ENCODE measurements around the gene PML. TPM values are rescaled to one million over a fixed set of nuclear protein-coding genes. Genes with fewer than 3 reads are reported as not detected.

The PML gene
- total RNA-seq, 5 donors from 2014 or later (not counting 1 experiment from before 2014, with no cell fraction given) = 43.0 to 79.8 (median 60.7) TPM

DNA sequence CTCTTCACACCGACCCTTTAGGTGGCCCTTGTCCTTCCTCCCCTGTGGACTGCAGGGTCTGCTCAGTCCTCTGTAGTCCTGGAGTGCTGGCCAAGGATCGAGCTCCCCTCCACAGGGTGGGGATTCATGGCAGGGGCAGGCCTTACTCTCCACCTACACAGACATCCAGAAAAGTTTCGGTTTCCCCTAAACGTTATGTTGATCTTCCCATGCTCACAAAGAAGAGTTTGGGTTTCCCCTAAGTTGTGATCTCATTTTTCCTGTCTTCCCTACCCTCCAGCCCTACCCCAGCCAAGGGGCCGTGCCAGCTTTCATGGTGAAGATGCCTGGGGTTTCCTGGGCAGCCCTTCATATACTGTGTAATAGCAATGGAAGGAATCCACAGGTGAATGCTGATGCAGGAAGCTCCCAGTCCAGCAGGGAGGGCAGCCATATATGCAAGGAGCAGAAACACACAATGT is 12.7 kb upstream of the PML start:
- H3K4me3 Mint-ChIP-seq = peak overlapping the region in 2 of 3 donors; percentile 18 to 60
- Histone ChIP-seq H3K4me1 (ENCODE audit: control insufficient read depth in 1 of 2, extremely low read depth in 1 of 2, insufficient read depth in 2 of 2, low read length in 2 of 2) (peaks cover 0 to 37% of the 10 kb centered on the region in 2 experiments), H3K27me3 (replicated peaks in 1 of 2; ENCODE audit: control insufficient read depth in 2 of 2, extremely low read depth in 1 of 2, insufficient read depth in 2 of 2, low read length in 1 of 2) (peaks cover 0 to 11% of the 10 kb centered on the region in 2 experiments), H3K4me3 (ENCODE audit: control insufficient read depth in 1 of 2, extremely low read depth in 1 of 2, low read length in 1 of 2) (no peak overlapping the region), H3K9me3 (no peaks in the 10 kb centered on the region), H3K36me3 (ENCODE audit: control insufficient read depth in 2 of 2, extremely low read depth in 1 of 2, insufficient read depth in 1 of 2, low read length in 1 of 2) (peaks cover 5 to 13% of the 10 kb centered on the region in 2 donors), H3K27ac (ENCODE audit: low read length) (no peak overlapping the region)
- POLR2A ChIA-PET = no interaction called here
- H3K27me3 Mint-ChIP-seq = no peaks in the 10 kb centered on the region
- CTCF ChIA-PET = interaction anchor here (0.6 to 1.0 kb wide), 2 partner anchors 16 to 54 kb away, joined by 3 to 6 read pairs; no protein-coding TSS in a partner anchor
- peak in 1 of 4 experiments; percentile 11 for ATAC-seq (replicated peaks in 1 of 4)
- H3K36me3 Mint-ChIP-seq = peaks cover 18% of the 10 kb centered on the region
- no peaks in the 10 kb centered on the region for H3K9me3 Mint-ChIP-seq
- 63% methylated on average over 2 of the region's 5 CpGs for WGBS (ENCODE audit: insufficient coverage)
- peaks cover 35 to 37% (median 37%) of the 10 kb centered on the region in 3 donors for H3K4me1 Mint-ChIP-seq
- H3K27ac Mint-ChIP-seq = peak overlapping the region; percentile 76 to 86
- no peak for DNase-seq

DNA sequence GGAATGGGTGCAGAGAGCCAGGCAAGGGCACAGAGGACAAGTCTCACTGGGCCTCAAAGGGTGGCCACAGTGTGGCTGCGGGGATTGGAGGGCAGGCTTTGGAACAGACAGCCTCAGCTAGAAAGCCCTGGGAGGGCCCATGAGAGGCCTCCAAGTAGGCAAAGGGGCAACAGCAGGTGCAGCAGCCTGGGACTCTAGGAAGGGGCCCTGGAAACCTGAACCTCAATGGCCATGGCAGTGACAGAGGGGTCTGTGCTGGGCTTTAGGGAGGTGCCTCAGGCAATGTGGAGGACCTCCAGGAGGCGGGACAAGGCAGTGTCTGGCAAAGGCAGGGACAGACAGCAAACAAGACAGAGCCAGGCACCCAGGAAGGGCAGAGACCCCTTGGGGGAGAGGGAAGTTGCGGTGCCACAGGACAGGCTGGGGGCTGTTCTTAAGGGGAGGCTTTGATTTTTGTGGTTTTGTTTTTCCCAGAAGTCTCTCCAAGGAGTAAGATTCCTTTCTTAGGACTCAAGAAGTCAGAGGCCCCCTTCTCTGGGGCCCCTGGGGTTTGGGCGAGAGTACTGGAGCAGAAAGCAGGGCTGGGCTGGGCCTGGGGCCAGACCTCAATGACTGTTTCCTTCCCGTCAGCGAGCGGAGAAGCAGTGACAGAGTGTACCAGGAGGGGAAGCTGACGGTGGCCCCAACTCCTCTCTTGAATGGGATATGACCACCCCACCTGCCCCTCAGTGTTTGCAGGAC is 12.1 kb upstream of the PML start:
- CTCF ChIA-PET = interaction anchor here in 1 of 2 donors (0.6 kb wide), 1 partner anchor 220 kb away, joined by 3 read pairs; the partner anchor contains the start of gene STRA6
- peak overlapping the region; percentile 6 for H3K27ac ChIP-seq (ENCODE audit: low read length)
- Mint-ChIP-seq H3K9me3 (no peaks in the 10 kb centered on the region), H3K36me3 (peaks cover 24% of the 10 kb centered on the region), H3K4me1 (peaks cover 35 to 37% (median 37%) of the 10 kb centered on the region in 3 donors), H3K27ac (peak overlapping the region; percentile 76 to 86), H3K4me3 (peak overlapping the region in 2 of 3 donors; percentile 18 to 60), H3K27me3 (no peaks in the 10 kb centered on the region)
- POLR2A ChIA-PET = no interaction called here
- DNase-seq (peak in 5 of 35 experiments; percentile 14 to 39 (median 36)), ATAC-seq (replicated peaks in 1 of 4) (peak; percentile 84 to 89 (median 85))
- peaks cover 0 to 11% of the 10 kb centered on the region in 2 experiments for H3K27me3 ChIP-seq (replicated peaks in 1 of 2; ENCODE audit: control insufficient read depth in 2 of 2, extremely low read depth in 1 of 2, insufficient read depth in 2 of 2, low read length in 1 of 2)
- peaks cover 5 to 13% of the 10 kb centered on the region in 2 donors for H3K36me3 ChIP-seq (ENCODE audit: control insufficient read depth in 2 of 2, extremely low read depth in 1 of 2, insufficient read depth in 1 of 2, low read length in 1 of 2)
- H3K9me3 ChIP-seq = no peaks in the 10 kb centered on the region
- no peak overlapping the region for H3K4me3 ChIP-seq (ENCODE audit: control insufficient read depth in 1 of 2, extremely low read depth in 1 of 2, low read length in 1 of 2)
- WGBS (ENCODE audit: insufficient coverage) = 75% methylated on average over 4 of the region's 8 CpGs
- H3K4me1 ChIP-seq (ENCODE audit: control insufficient read depth in 1 of 2, extremely low read depth in 1 of 2, insufficient read depth in 2 of 2, low read length in 2 of 2) = peaks cover 0 to 37% of the 10 kb centered on the region in 2 experiments

DNA sequence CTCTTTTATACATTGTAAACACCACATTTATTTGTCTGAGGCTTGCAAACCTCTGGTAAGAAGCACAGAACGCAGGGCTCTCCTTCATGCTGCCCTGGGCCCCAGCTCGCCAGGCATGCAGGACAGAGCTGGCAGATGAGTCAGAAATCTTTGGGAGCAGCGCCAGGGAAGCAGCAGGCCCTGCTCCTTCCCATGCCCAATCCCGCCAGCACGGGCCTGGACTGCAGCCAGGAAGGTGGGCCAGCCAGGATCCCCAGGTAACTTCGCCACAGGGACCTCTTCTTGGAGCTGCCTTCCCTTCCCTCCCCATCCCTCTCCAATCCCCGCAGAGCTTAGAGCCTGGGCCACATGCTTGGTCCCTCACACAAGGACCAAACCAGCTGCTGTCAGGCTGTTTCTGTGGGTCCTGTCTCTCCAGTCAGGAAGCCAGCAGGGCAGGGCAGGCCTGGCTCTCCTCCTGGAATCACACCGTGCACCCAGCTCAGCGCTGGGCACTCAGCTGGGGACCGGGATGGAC is 11.2 kb upstream of the PML start:
- Mint-ChIP-seq H3K27ac (peak overlapping the region in 1 of 2 donors; percentile 86), H3K9me3 (no peaks in the 10 kb centered on the region), H3K36me3 (peaks cover 25% of the 10 kb centered on the region), H3K27me3 (no peaks in the 10 kb centered on the region), H3K4me1 (peaks cover 35 to 37% (median 37%) of the 10 kb centered on the region in 3 donors), H3K4me3 (peak overlapping the region in 1 of 3 donors; percentile 60)
- 84% methylated on average over 10 of the region's 10 CpGs for WGBS (ENCODE audit: insufficient coverage)
- no peak for DNase-seq
- Histone ChIP-seq H3K27ac (ENCODE audit: low read length) (no peak overlapping the region), H3K4me1 (ENCODE audit: control insufficient read depth in 1 of 2, extremely low read depth in 1 of 2, insufficient read depth in 2 of 2, low read length in 2 of 2) (peaks cover 0 to 37% of the 10 kb centered on the region in 2 experiments), H3K9me3 (no peaks in the 10 kb centered on the region), H3K27me3 (replicated peaks in 1 of 2; ENCODE audit: control insufficient read depth in 2 of 2, extremely low read depth in 1 of 2, insufficient read depth in 2 of 2, low read length in 1 of 2) (peaks cover 0 to 9% of the 10 kb centered on the region in 2 experiments), H3K4me3 (ENCODE audit: control insufficient read depth in 1 of 2, extremely low read depth in 1 of 2, low read length in 1 of 2) (no peak overlapping the region), H3K36me3 (ENCODE audit: control insufficient read depth in 2 of 2, extremely low read depth in 1 of 2, insufficient read depth in 1 of 2, low read length in 1 of 2) (peaks cover 8 to 15% of the 10 kb centered on the region in 2 donors)
- ChIA-PET CTCF (interaction anchor here in 1 of 2 donors (0.6 kb wide), 1 partner anchor 220 kb away, joined by 3 read pairs; the partner anchor contains the start of gene STRA6), POLR2A (no interaction called here)
- no peak for ATAC-seq (replicated peaks in 1 of 4)

DNA sequence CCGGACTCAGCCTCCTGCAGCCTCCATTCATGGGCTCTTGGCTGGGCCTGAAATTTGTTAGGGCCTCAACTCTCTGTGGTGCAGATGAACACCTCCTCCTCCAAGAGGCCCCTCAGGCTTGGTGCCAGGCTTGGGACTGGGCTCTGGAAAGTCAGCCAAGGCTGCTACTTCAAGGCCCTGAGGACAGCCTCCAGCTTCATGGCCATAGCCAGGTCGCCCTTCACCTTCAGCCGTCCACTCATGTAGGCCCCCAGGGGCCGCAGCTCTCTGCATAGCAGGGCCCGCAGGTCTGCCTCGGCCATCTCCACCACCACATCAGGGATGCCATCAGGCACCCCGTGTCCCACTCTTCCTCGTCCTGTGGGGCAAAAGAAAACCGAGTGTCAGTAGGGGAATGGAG is 10.7 kb upstream of the PML start:
- Histone ChIP-seq H3K9me3 (no peaks in the 10 kb centered on the region), H3K27ac (ENCODE audit: low read length) (no peak overlapping the region), H3K27me3 (replicated peaks in 1 of 2; ENCODE audit: control insufficient read depth in 2 of 2, extremely low read depth in 1 of 2, insufficient read depth in 2 of 2, low read length in 1 of 2) (peaks cover 0 to 7% of the 10 kb centered on the region in 2 experiments), H3K4me1 (ENCODE audit: control insufficient read depth in 1 of 2, extremely low read depth in 1 of 2, insufficient read depth in 2 of 2, low read length in 2 of 2) (peaks cover 0 to 37% of the 10 kb centered on the region in 2 experiments), H3K36me3 (ENCODE audit: control insufficient read depth in 2 of 2, extremely low read depth in 1 of 2, insufficient read depth in 1 of 2, low read length in 1 of 2) (peaks cover 12 to 17% of the 10 kb centered on the region in 2 donors), H3K4me3 (ENCODE audit: control insufficient read depth in 1 of 2, extremely low read depth in 1 of 2, low read length in 1 of 2) (no peak overlapping the region)
- POLR2A ChIA-PET = no interaction called here
- Mint-ChIP-seq H3K4me1 (peaks cover 35 to 37% (median 37%) of the 10 kb centered on the region in 3 donors), H3K27ac (no peak overlapping the region), H3K4me3 (peak overlapping the region in 1 of 3 donors; percentile 11), H3K27me3 (no peaks in the 10 kb centered on the region), H3K36me3 (peaks cover 25% of the 10 kb centered on the region), H3K9me3 (no peaks in the 10 kb centered on the region)
- ATAC-seq (replicated peaks in 1 of 4) (no peak), DNase-seq (no peak)
- WGBS (ENCODE audit: insufficient coverage) = 90% methylated on average over 2 of the region's 9 CpGs
- CTCF ChIA-PET = no interaction called here

DNA sequence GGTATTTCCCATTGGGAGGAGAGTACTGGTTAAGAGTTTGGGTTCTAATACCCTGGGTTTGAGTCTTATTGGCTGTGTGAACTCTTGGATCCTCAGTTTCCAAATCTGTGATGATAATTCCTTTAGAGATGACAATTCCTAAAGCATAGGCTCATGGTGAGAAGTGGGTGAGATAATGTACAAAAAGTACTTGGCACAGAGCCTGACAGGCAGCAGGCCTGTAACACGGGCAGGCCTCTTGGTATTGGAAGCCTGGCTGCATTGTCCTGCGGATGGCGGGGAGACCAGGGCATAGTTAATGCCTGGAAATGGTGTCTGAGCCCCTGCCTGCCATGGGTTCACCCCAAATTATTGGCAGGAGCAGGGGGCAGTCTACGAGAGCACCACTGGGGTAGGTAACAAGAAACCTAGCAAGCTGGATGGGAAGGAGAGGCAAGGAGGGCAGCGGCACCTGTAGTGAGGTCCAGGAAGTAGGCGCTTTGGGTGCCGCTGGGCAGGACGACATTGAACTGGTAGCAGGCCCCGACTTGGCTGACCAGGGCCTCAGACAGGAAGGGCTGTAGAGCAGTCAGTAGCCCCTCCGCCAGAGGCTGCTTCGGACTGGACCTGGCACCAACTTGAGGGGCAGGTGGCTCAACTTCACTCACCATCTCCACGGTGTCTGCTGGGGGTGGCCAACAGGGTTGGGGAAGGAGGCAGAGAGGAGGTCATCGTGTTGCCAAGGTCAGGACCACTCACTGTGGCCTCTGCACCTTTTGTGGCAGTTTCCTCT is 10.1 kb upstream of the PML start:
- CTCF ChIA-PET = no interaction called here
- Mint-ChIP-seq H3K27me3 (no peaks in the 10 kb centered on the region), H3K36me3 (peaks cover 25% of the 10 kb centered on the region), H3K4me3 (peak overlapping the region in 1 of 3 donors; percentile 17), H3K27ac (peak overlapping the region; percentile 23 to 48), H3K4me1 (peaks cover 33 to 37% (median 37%) of the 10 kb centered on the region in 3 donors), H3K9me3 (no peaks in the 10 kb centered on the region)
- DNase-seq (no peak), ATAC-seq (replicated peaks in 1 of 4) (no peak)
- no peaks in the 10 kb centered on the region for H3K9me3 ChIP-seq
- H3K4me3 ChIP-seq (ENCODE audit: control insufficient read depth in 1 of 2, extremely low read depth in 1 of 2, low read length in 1 of 2) = no peak overlapping the region
- POLR2A ChIA-PET = no interaction called here
- H3K27me3 ChIP-seq (replicated peaks in 1 of 2; ENCODE audit: control insufficient read depth in 2 of 2, extremely low read depth in 1 of 2, insufficient read depth in 2 of 2, low read length in 1 of 2) = peaks cover 0 to 7% of the 10 kb centered on the region in 2 experiments
- peaks cover 0 to 37% of the 10 kb centered on the region in 2 experiments for H3K4me1 ChIP-seq (ENCODE audit: control insufficient read depth in 1 of 2, extremely low read depth in 1 of 2, insufficient read depth in 2 of 2, low read length in 2 of 2)
- 80% methylated on average over 9 of the region's 13 CpGs for WGBS (ENCODE audit: insufficient coverage)
- no peak overlapping the region for H3K27ac ChIP-seq (ENCODE audit: low read length)
- H3K36me3 ChIP-seq (ENCODE audit: control insufficient read depth in 2 of 2, extremely low read depth in 1 of 2, insufficient read depth in 1 of 2, low read length in 1 of 2) = peaks cover 13 to 17% of the 10 kb centered on the region in 2 donors
